Activated effector memory CD4-positive, alpha-beta T cell treated with anti-CD3 and anti-CD28 coated beads, Interleukin-2, amount 50 U/mL, for 16 hours (primary cell): ENCODE results near the gene OR10G4.
"Not testable (repeated sequence)": the region's sequence is repeated elsewhere in the genome, so short reads cannot be mapped to it uniquely, and the experiment has no call there.

Experiments used
- DNase-seq: peaks from one replicate; pipeline ENCODE4 v3.0.0-alpha.2; 2020

The OR10G4 gene, protein sequence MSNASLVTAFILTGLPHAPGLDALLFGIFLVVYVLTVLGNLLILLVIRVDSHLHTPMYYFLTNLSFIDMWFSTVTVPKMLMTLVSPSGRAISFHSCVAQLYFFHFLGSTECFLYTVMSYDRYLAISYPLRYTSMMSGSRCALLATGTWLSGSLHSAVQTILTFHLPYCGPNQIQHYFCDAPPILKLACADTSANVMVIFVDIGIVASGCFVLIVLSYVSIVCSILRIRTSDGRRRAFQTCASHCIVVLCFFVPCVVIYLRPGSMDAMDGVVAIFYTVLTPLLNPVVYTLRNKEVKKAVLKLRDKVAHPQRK

GRCh38 chr11:124012697-124013096, at the start of gene OR10G4:
TSS of gene OR10G4 (plus strand) at chr11:124012997. CDS start at chr11:124015575, 2,578 bp downstream.
- no peak for DNase-seq

- no peak for DNase-seq
Observed at GRCh38 chr11:123973816-123974215, 39.0 kb upstream of the OR10G4 start.

GRCh38 chr11:123976770-123977560, 35.8 kb upstream of the OR10G4 start:
- DNase-seq, result no peak

- DNase-seq, result no peak
Observed at GRCh38 chr11:123977731-123978347, 35.0 kb upstream of the OR10G4 start, which contains the start of gene OR10S1. TSS of gene OR10S1 (minus strand) at chr11:123977781. CDS start at chr11:123977664, 117 bp downstream.

- no peak for DNase-seq
Observed at GRCh38 chr11:123979311-123979710, 33.5 kb upstream of the OR10G4 start.

DNA sequence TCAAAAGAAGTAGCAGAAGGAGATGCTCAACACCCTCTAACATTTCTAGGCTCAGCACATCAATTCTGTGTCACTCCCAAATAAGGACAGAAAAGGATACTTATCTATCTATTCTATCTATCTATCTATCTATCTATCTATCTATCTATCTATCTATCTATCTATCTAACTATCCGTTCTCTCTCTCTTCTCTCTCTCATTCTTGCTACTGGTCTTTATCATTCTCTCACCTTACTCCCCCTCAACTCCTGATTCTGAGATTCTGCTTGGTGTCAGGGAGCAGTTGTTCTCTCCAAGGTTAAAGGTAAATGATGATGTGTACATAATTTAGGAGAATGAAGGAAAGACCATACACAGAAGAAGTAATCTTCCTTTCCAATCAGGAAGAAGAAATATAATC, 17.7 kb upstream of the OR10G4 start, which contains the start of gene OR10G6:
Gene OR10G6, minus strand, starts transcription at position 43 of the 400 bp plus-strand sequence. Its CDS starts 0 bp downstream, at position 43.
- DNase-seq, result no peak

DNA sequence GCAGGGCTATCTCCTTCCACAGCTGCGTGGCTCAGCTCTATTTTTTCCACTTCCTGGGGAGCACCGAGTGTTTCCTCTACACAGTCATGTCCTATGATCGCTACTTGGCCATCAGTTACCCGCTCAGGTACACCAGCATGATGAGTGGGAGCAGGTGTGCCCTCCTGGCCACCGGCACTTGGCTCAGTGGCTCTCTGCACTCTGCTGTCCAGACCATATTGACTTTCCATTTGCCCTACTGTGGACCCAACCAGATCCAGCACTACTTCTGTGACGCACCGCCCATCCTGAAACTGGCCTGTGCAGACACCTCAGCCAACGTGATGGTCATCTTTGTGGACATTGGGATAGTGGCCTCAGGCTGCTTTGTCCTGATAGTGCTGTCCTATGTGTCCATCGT, 3.0 kb downstream of the OR10G4 start:
- not testable (repeated sequence) for DNase-seq

GRCh38 chr11:124026498-124026897, 13.7 kb downstream of the OR10G4 start, which contains the start of gene OR10G8:
TSS of gene OR10G8 (plus strand) at chr11:124026798. CDS start at chr11:124029623, 2,825 bp downstream.
- no peak for DNase-seq

- DNase-seq, result no peak
Observed at GRCh38 chr11:124036666-124037065, 23.9 kb downstream of the OR10G4 start.

- no peak for DNase-seq
Observed at GRCh38 chr11:124039557-124039956, 26.8 kb downstream of the OR10G4 start.

DNA sequence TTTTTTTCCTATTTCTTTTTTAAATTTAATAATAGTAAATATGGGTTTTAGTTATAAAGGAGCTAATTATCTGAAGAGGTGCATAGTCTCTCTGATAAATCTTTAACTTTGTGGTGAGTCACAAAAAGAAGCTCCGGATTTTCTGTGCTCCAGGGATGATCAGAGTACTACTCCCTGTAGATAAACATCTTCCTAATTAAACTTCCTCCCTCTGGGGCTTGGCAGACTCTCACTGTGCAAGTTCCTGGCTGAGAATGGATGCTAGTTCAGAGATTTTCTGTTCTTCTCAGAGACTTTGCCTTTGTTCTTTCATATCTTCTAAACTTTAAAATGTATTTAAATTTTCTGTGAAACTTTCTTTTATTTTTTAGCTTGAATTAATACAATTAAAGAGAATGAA, 28.5 kb downstream of the OR10G4 start, which contains the start of gene OR10G7:
Gene OR10G7, minus strand, starts transcription at position 72 of the 400 bp plus-strand sequence. CDS start 2,324 bp downstream, outside the sequence.
- DNase-seq, result no peak

GRCh38 chr11:124043420-124043819, 30.6 kb downstream of the OR10G4 start:
- no peak for DNase-seq

GRCh38 chr11:124050748-124051147, 38.0 kb downstream of the OR10G4 start:
- DNase-seq, result no peak

GRCh38 chr11:124052966-124053365, 40.2 kb downstream of the OR10G4 start:
- no peak for DNase-seq
